GM21526 (cell line): ENCODE data around the gene ZNF205.

Experiments
- ATAC-seq: cut with Tn5 transposase; IDR thresholded peaks from one replicate; pipeline ENCODE4 v1.9.1; 2021; ENCODE audit warnings: moderate library complexity; ENCODE audit not compliant: unreplicated experiment, low FRiP score

The ZNF205 gene

DNA sequence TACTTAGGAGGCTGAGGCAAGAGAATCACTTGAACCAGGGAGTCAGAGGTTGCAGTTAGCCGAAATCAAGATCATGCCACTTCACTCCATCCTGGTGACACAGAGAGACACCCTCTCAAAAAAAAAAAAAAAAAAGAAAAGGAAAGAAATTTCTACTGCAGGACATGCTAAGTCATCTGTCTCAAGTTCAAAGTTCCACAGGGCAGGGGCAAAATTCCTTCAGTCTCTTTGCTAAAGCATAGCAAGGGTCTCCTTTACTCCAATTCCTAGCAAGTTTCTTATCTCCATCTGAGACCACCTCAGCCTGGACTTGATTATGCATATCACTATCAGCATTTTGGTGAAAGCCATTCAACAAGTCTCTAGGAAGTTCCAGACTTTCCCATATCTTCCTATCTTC lies 27.9 kb upstream of the ZNF205 start:
- ATAC-seq = no peak

DNA sequence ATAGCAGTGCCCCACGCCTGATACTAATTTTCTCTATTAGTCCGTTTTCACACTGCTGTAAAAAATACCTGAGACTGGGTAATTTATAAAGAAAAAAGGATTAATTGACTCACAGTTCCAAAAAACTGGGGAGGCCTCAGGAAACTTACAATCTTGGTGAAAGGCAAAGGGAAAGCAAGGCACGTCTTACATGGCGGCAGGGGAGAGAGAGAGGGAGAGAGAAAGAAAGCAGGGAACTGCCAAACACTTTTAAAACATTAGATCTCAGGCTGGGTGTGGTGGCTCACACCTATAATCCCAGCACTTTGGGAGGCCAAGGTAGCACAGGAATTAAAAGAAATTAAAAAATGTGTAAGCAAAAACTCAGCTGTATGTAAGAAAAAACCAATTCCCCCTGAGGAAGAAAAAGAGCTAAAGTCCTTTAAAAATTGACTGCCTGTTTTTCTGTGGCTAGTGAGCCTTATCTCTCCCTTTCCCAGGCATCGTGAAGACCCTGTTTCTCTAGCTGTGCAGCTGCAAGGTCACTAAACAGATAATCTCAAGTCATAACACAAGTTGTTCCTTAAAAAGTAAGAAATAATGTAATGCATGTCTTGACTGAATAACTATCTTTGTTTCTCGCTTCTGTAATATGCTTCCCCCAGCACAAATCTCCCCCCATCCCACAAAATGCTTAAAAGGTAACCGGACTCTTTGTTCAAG lies 27.3 kb upstream of the ZNF205 start:
- no peak for ATAC-seq

DNA sequence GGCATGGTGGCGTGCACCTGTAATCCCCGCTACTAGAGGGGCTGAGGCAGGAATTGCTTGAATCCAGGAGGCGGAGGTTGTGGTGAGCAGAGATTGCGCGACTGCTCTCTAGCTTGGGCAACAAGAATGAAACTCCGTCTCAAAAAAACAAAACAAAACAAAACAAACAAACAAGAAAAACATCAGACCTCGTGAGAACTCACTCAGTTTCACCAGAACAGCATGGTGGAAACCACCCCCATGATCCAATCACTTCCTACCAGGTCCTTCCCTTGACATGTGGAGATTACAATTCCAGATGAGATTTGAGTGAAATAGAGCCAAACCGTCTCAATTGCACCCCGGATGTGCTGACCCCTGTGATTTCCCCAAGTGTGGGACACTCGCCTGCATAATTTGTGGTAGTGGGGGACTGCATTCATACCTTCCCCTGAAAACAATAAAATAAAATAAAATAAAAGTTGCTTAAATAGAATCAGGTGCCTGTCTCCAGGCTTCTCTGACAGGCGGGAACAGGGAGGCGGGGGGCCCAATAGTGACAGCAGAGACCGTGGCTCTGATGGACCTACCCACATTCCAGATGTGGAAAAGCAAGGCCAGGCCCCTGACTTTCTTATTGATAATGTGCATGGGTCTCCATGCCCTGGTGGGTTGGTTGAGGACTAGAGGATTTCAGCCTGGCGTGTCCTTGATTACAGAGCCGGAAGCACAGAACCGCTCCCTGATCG lies 26.4 kb upstream of the ZNF205 start:
- no peak for ATAC-seq

- no peak for ATAC-seq
Measured at GRCh38 chr16:3086596-3087242, 25.7 kb upstream of the ZNF205 start.

GRCh38 chr16:3087243-3088235 lies 24.8 kb upstream of the ZNF205 start:
- no peak for ATAC-seq

DNA sequence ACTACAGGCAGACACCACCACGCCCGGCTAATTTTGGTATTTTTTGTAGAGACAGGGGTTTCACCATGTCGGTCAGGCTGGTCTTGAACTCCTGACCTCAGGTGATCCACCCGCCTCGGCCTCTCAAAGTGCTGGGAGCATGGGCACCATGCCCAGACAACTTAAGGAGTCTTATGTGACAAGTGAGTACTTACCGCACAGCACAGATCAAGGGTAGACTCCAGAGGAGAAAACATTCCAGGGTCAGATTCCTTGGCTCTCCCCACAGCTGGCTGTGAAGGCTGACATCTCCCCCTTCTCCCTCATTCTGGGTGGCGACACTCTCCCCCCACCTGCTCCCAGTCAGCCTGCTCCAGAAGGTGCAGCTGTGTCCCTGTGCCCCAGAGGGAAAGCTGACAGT lies 23.9 kb upstream of the ZNF205 start:
- no peak for ATAC-seq

DNA sequence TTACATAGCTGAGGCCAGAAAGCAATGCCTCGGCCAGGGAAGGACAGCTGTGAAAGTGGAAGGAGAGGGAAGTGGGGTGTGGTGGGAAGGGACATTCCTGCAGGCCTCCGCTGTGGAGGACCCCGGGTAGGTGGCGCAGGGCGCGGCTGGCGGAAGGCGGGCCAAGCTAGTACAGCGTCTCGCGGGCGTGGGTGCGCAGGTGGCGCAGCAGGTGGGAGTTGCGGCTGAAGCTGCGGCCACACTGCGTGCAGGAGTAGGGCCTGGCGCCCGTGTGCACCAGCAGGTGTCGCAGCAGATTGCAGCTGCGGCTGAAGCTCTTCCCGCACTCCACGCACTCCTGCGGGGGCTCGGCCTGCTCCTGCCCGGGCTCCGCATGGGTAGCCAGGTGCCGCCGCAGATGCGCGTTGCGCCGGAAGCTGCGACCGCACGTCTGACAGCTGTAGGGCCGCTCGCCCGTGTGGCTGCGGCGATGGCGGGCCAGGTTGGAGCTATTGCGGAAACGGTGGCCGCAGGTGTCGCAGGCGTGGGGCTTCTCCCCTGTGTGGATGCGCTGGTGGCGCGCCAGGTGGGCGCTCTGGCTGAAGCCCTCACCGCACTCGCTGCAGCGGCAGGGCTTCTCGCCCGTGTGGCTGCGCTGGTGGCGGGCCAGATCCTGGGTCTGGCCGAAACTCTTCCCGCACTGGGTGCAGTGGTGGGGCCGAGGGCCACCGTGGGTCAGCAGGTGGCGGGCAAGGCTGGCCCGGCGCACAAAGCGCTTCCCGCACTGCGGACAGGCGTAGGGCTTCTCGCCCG lies 23.3 kb upstream of the ZNF205 start:
- no peak for ATAC-seq

DNA sequence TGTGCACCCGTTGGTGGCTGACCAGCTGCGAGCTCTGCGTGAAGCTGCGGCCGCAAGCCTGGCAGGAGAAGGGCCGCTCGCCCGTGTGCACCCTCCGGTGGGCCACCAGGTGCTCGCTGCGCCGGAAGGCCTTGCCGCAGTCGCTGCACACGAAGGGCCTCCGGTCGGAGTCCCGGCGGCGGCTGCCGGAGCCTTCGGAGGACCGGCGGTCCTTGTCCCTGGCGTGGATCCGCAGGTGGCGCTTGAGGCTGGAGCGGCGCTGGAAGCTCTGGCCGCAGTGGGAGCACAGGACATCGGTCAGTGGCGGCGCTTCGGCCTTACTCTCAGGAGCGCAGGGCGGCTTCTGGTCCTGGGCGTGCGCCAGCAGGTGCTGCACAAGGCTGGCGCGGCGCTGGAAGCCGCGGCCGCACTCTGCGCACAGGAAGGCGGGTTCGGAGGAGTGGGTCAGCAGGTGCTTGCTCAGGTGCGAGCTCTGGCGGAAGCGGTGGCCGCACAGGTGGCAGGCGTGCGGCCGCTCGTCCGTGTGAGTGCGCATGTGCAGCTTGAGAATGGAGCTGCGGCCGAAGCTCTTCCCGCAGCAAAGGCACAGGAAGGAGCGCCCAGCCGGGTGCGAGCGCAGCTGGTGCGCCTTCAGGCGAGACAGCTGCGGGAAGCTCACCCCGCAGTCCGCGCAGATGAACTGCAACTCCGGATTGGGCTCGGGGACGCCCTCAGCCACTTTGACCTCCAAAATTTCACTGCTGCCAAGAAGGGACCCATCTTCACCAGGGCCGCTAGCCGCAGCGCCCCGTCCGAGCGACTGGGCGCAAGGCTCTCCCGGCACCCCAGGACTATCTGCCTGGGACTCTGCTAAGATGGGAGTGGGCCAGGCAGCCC lies 22.4 kb upstream of the ZNF205 start:
- no peak for ATAC-seq

DNA sequence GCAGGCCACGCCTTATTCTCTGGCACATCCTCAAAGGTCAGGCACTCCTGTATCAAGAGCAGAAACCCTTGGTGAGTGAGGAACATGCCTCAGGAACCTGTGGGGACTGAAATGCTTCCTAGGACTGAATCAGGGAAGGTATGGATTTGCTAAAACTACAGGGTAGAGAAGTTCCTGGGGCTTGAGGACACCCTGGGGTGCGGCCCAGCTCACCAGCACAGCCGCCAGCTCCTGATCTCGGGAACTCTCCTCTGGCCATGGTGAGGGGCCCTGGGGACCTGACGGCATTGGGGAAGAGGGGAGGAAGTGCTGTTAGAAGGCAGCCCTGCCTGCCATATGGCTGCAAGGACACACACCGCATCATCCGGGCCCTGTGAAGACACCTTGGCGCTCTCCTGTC lies 20.8 kb upstream of the ZNF205 start:
- ATAC-seq = no peak

- ATAC-seq = no peak
Measured at GRCh38 chr16:3092501-3092941, 19.9 kb upstream of the ZNF205 start.

GRCh38 chr16:3094289-3095027 lies 17.9 kb upstream of the ZNF205 start:
- no peak for ATAC-seq

GRCh38 chr16:3095869-3096268 lies 16.5 kb upstream of the ZNF205 start:
- ATAC-seq = no peak

DNA sequence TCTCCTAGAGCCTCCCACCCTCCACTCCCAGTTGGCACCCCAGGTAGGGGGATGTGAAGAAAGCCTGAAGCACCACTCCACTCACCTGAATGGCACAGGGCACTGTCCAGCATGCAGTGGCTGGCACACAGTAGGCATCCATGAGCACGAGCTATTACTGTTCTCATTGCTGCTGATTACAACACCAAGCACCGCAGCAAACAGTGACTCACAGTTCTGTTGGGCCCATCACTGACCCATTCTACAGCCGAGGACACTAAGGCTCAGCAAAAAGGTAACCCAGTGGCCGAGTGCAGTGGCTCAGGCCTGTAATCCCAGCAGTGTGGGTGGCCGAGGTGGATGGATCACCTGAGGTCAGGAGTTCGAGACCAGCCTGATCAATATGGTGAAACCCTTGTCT lies 16.0 kb upstream of the ZNF205 start:
- ATAC-seq = no peak

- ATAC-seq = no peak
Measured at GRCh38 chr16:3097266-3097665, 15.1 kb upstream of the ZNF205 start.

DNA sequence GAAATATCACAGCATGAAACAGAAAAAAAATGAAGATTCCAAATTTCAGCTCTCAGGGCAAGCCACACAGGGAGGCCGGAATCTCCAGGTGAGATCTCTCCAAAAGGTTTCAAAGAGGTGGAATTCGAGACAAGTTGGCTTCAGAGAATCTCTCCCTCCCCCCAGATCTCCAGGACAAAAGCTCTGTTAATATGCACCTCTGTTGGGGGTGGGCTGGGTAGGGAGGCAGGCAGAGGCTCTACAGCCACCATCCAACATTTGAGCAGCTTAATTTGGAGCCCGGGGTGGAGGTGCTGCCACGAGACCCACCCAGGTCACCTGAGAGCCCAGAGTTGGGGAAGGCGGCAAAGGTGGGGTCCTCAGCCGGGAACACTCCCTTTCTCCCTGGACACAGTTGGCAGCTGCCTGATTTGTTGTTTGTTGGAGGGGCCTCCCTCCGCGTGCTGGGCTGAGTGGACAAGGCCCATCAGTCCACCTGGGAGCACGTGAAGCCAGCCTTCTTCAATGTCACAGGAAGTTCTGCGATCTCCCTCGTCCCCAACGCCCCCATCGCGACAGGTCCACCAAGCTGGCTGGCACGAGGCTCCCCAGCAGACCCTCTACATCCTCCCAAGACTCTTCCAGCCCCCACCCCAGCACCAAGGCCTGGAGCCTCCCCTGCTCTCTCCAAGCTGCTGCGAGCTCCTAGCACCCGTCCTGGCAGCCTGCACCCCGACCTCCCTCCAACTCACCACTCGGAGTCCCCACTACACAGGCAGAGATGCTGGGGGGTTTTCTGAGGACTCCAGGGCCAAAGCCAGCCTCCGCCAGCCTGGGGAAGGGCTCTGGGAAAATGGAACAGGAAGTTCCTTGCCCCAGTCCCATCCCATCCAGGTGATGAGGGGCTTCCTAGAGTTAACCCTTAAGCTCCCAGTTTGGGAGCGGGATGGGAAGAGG lies 13.7 kb upstream of the ZNF205 start, which contains the start of gene ZSCAN10:
Gene ZSCAN10 (minus strand): TSS at position 836 of the 936 bp plus-strand sequence. CDS start 6,357 bp downstream, outside the sequence.
- no peak for ATAC-seq

GRCh38 chr16:3099395-3099731 lies 13.0 kb upstream of the ZNF205 start:
- ATAC-seq = no peak
